ENCODE measurements around the gene SLC38A2. TPM values are rescaled to one million over a fixed set of nuclear protein-coding genes. Genes with fewer than 3 reads are reported as not detected.

The SLC38A2 gene
- total RNA-seq, 1 donor from 2014 or later: 384 TPM

DNA sequence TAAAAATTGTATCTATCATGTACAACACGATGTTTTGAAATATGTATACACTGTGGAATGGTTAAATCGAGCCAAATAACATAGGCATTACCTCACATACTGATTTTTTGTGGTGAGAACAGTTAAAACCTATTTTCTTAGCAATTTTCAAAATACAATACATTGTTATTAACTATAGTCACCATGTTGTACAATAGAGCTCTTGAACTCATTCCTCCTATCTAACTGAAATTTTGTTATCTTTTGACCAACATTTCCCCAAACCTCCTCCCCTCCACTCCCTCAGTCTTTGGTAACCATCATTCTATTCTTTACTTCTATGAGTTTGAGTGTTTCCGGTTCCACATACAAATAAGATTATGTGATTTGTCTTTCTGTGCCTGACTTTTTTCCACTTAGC lies 6.8 kb upstream of the SLC38A2 start:
- H3K36me3 ChIP-seq: no peaks in the 10 kb centered on the region
- H3K4me1 ChIP-seq: peaks cover 0 to 8% of the 10 kb centered on the region in 2 donors
- no peaks in the 10 kb centered on the region for H3K9me3 ChIP-seq
- no peak overlapping the region for H3K4me3 ChIP-seq
- no peak overlapping the region for H3K27ac ChIP-seq
- no peak for DNase-seq (ENCODE audit: low spot score in 2 of 2)
- H3K27me3 ChIP-seq: no peaks in the 10 kb centered on the region
- TF ChIP-seq, protein P1, sequence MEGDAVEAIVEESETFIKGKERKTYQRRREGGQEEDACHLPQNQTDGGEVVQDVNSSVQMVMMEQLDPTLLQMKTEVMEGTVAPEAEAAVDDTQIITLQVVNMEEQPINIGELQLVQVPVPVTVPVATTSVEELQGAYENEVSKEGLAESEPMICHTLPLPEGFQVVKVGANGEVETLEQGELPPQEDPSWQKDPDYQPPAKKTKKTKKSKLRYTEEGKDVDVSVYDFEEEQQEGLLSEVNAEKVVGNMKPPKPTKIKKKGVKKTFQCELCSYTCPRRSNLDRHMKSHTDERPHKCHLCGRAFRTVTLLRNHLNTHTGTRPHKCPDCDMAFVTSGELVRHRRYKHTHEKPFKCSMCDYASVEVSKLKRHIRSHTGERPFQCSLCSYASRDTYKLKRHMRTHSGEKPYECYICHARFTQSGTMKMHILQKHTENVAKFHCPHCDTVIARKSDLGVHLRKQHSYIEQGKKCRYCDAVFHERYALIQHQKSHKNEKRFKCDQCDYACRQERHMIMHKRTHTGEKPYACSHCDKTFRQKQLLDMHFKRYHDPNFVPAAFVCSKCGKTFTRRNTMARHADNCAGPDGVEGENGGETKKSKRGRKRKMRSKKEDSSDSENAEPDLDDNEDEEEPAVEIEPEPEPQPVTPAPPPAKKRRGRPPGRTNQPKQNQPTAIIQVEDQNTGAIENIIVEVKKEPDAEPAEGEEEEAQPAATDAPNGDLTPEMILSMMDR (IDR thresholded peaks at IDR 0.05): no peak
- intact Hi-C loops (cut with DNase I): no loop called here

DNA sequence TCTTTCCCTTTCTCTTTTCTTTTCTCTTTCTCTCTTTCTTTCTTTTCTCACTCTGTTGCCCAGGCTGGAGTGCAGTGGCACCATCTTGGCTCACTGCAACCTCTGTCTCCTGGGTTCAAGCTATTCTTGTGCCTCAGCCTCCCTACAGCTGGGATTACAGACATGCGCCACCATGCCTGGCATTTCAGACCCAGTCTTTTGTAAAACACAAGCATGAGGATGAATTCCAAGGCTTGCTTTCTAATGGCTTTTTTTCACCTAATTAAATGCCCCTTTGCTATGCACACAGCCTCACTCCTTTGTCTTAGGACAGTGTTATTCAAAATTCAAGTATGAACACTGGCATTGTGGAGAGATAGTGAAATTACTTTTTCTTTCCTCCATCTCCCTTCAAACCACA lies 6.0 kb upstream of the SLC38A2 start:
- TF ChIP-seq, protein P1 (IDR thresholded peaks at IDR 0.05): no peak
- no peak for DNase-seq (ENCODE audit: low spot score in 2 of 2)
- H3K4me1 ChIP-seq: peaks cover 0 to 8% of the 10 kb centered on the region in 2 donors
- no peak overlapping the region for H3K4me3 ChIP-seq
- no peak overlapping the region for H3K27ac ChIP-seq
- H3K9me3 ChIP-seq: no peaks in the 10 kb centered on the region
- no peaks in the 10 kb centered on the region for H3K27me3 ChIP-seq
- H3K36me3 ChIP-seq: no peaks in the 10 kb centered on the region
- intact Hi-C loops (cut with DNase I): no loop called here

DNA sequence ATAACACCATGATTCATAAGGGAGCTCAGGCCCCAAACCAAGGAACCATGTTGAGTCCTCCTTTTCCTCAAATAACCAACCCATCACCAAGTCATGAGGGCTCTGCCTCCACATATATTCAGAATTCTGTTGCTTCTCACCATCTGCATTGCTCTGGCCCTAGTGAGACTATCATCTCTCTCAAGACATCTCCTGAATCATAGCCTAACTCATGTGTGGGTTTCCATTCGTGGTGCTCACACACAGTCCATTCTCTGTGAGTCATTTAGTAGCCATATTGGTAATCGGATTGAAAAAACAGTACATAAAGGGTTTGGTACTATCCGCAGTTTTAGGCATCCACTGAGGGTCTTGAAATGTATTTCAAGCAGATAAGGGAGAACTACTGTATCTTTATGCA lies 5.1 kb upstream of the SLC38A2 start:
- H3K27ac ChIP-seq: no peak overlapping the region
- intact Hi-C loops (cut with DNase I): no loop called here
- H3K4me3 ChIP-seq: no peak overlapping the region
- no peak for DNase-seq (ENCODE audit: low spot score in 2 of 2)
- H3K36me3 ChIP-seq: no peaks in the 10 kb centered on the region
- H3K4me1 ChIP-seq: peaks cover 0 to 8% of the 10 kb centered on the region in 2 donors
- TF ChIP-seq, protein P1 (IDR thresholded peaks at IDR 0.05): no peak
- no peaks in the 10 kb centered on the region for H3K27me3 ChIP-seq
- no peaks in the 10 kb centered on the region for H3K9me3 ChIP-seq

DNA sequence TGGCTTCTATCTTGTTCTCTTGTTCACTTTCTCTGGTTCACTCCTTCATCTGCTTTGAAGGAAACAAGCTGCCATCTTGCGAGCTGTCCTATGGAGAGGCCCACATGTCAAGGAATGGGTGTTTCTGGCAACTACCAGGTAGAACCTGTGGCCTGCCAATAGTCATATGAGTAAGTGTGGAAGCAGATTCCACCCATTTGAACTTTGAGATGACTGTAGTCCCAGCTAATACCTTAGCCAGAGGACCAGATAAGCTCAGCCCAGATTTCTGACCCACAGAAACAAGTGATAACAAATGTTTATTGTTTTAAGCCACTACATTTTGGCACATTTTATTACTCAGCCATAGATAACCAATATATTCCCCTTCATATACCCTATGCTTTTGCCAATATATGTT lies 4.0 kb upstream of the SLC38A2 start:
- H3K9me3 ChIP-seq: no peaks in the 10 kb centered on the region
- DNase-seq (ENCODE audit: low spot score in 2 of 2): no peak
- TF ChIP-seq, protein P1 (IDR thresholded peaks at IDR 0.05): no peak
- H3K4me1 ChIP-seq: no peaks in the 10 kb centered on the region
- H3K36me3 ChIP-seq: no peaks in the 10 kb centered on the region
- H3K4me3 ChIP-seq: no peak overlapping the region
- intact Hi-C loops (cut with DNase I): no loop called here
- H3K27ac ChIP-seq: no peak overlapping the region
- H3K27me3 ChIP-seq: no peaks in the 10 kb centered on the region

DNA sequence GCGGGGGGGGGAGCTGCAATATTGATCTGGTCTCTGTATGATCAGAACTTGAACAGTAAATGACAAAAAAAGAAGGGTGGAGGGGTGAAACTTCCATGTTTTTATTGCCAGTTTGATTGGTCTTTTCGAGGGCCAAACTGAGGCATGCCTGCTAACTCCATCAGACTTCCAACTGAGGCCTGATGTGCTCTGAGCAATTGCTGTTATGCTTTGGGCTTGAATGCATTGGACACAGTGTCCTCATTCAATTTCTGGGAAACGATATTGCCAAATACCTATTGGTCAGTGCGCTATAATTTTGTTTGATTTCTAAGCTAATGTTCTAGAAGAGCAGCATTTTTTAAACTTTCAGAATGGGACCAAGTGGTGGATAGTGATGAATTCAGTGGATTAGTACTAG lies 2.1 kb upstream of the SLC38A2 start:
- DNase-seq (ENCODE audit: low spot score in 2 of 2): no peak
- no peaks in the 10 kb centered on the region for H3K9me3 ChIP-seq
- no peak overlapping the region for H3K4me3 ChIP-seq
- H3K27me3 ChIP-seq: no peaks in the 10 kb centered on the region
- peaks cover 12 to 15% of the 10 kb centered on the region in 2 donors for H3K36me3 ChIP-seq
- TF ChIP-seq, protein P1 (IDR thresholded peaks at IDR 0.05): no peak
- peaks cover 0 to 4% of the 10 kb centered on the region in 2 donors for H3K4me1 ChIP-seq
- peak overlapping the region in 1 of 2 donors; percentile 98 for H3K27ac ChIP-seq
- intact Hi-C loops (cut with DNase I): loop anchor here (5.0 kb wide), 3 partner anchors 98 to 1448 kb away; no protein-coding TSS in a partner anchor

DNA sequence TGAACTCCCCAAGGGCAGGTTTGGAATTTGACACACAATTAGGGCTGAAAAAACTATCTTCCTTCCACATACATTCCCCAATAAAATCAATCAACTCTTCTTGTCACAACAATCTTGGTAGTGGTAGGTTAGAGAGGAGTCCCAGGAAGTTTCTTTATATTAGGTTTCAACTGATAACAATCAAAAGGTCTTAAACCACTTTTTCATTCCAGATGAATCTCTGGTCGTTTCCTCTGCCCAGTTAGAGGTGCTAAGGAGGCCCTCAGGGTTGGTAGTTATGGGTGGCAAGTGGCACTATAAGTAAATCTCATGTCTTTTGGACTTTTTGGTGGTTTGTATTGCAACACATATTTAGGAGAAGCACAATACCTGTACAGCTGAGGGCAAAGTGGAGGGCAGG lies 1.7 kb upstream of the SLC38A2 start:
- H3K9me3 ChIP-seq: no peaks in the 10 kb centered on the region
- no peaks in the 10 kb centered on the region for H3K27me3 ChIP-seq
- intact Hi-C loops (cut with DNase I): loop anchor here (5.0 kb wide), 3 partner anchors 98 to 1448 kb away; no protein-coding TSS in a partner anchor
- H3K4me1 ChIP-seq: peaks cover 4 to 8% of the 10 kb centered on the region in 2 donors
- H3K4me3 ChIP-seq: no peak overlapping the region
- peak overlapping the region; percentile 97 to 98 for H3K27ac ChIP-seq
- TF ChIP-seq, protein P1 (IDR thresholded peaks at IDR 0.05): no peak
- no peak for DNase-seq (ENCODE audit: low spot score in 2 of 2)
- peaks cover 16 to 19% of the 10 kb centered on the region in 2 donors for H3K36me3 ChIP-seq
